ENCODE measurements around the gene EPHA10. TPM values are rescaled to one million over a fixed set of nuclear protein-coding genes. Genes with fewer than 3 reads are reported as not detected.

EPHA10 gene
- not detected for total RNA-seq

GRCh38 chr1:37764888-37765441, at the start of gene EPHA10:
Gene EPHA10 (minus strand): TSS chr1:37765120. CDS start chr1:37765066, 54 bp downstream.

DNA sequence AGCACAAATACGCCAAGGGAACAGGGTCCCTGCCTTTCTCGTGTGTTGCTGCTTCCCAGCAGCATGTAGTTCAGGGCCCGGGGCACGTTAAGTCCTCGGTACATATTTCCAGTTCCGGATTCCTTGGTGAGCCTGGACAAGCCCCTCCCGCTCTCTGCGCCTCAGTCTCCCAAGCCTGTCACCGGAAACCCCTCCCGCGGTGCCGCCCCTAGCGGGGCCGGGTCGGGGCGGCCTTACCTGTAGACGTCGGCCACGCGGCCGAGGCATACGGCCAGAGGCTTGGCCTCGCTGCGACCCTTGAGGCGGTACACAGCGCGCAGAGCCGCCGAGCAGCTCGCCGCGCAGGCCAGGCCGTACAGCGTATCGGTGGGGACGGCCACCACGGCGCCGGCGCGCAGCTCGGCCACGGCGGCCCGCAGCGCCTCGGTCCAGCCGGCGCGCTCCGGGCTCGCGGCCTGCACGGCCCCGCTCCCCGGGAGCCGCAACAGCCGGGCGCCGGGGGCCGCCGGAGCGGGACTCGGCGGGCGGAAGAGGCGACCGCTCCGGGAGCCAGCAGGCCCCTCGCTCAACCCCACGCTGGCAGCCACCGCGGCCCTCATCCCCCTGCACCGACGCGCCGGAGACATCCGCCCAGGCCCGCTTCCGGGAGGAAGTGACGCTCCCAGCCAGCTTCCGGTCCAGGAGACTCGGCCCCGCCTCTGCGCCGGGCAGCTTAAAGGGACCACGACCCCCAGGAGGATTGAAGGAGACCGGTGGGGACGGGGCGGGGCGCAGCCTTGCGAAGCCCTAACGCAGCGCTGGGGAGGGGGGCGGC, 42.8 kb upstream of the EPHA10 start, which contains the start of the genes C1orf122 and YRDC:
TSS of gene C1orf122 (plus strand) at position 236 of the 814 bp plus-strand sequence. CDS start 615 bp downstream, outside the sequence.
TSS of gene YRDC (minus strand) at position 654 of the 814 bp plus-strand sequence. CDS start at position 626, 28 bp downstream.

GRCh38 chr1:37793773-37794371, 29.0 kb upstream of the EPHA10 start, which contains the start of gene MANEAL:
Gene MANEAL (plus strand): TSS chr1:37793847. CDS start chr1:37794183, 336 bp downstream.

DNA sequence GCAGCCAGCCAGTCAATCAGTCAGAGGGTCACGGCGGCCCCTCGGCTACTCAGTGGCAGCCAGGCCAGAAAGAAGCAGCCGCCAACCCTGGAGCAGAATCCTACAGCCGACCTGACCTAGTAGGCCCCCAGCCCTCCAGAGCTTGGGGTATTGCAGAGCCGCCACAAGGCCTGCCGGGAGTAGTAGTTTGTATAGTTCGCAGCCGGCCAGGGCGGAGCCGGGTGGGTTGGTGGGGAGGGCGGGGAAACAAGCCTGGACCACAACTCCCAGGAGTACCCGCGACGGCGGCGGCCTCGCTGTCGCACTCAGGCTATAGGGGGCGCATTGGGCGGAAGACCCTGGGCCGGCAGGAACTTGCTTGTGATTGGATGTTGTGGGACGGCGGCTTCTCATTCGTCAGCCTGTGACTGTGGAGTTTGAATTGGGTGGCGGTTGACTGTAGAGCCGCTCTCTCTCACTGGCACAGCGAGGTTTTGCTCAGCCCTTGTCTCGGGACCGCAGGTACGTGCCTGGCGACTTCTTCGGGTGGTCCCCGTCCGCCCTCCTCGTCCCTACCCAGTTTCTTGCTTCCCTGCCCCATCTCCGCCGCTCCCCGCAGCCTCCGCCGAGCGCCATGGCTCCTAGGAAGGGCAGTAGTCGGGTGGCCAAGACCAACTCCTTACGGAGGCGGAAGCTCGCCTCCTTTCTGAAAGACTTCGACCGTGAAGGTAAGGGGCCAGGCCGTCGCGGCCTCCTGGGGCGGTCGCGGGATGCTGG, 72.7 kb downstream of the EPHA10 start, which contains the start of gene CDCA8:
TSS of gene CDCA8 (plus strand) at position 439 of the 756 bp plus-strand sequence. CDS start at position 614, 175 bp downstream.

Small RNA genes lying within 50 kb of the gene (small RNA-seq; reads per million reads assigned to genes)
- 0 reads per million in 2 donors for gene RF00019

Other genes starting within 250 kb of the EPHA10 start
- gene SNIP1, start 210.8 kb downstream of the EPHA10 start, total RNA-seq = 1 to 10 TPM; 6.2 to 9.3 TPM
- 1 to 10 TPM; 3.4 to 6.0 TPM for gene DNALI1, start 208.2 kb downstream of the EPHA10 start, total RNA-seq
- gene GNL2, start 169.2 kb downstream of the EPHA10 start, total RNA-seq = 10 to 100 TPM; 65.4 to 73.6 TPM
- gene RSPO1, start 130.2 kb downstream of the EPHA10 start, total RNA-seq = not detected
- gene CDCA8, start 72.6 kb downstream of the EPHA10 start, total RNA-seq = 10 to 100 TPM in 1 of 2 donors, 1 to 10 TPM in 1; 9.6 to 24.3 TPM
- gene MANEAL, start 28.7 kb upstream of the EPHA10 start, total RNA-seq = 1 to 10 TPM in 1 of 2 donors, under 1 TPM in 1; 1.00 to 1.4 TPM
- gene C1orf122, start 42.7 kb upstream of the EPHA10 start, total RNA-seq = 10 to 100 TPM; 12.0 TPM
- 10 to 100 TPM; 18.9 to 42.0 TPM for gene YRDC, start 43.1 kb upstream of the EPHA10 start, total RNA-seq
- 1 to 10 TPM; 4.1 to 4.7 TPM for gene MTF1, start 94.5 kb upstream of the EPHA10 start, total RNA-seq
- 10 to 100 TPM; 34.4 to 34.6 TPM for gene INPP5B, start 181.9 kb upstream of the EPHA10 start, total RNA-seq
- 100 to 1,000 TPM in 1 of 2 donors, 10 to 100 TPM in 1; 77.4 to 121 TPM for gene SF3A3, start 224.9 kb upstream of the EPHA10 start, total RNA-seq
- gene FHL3, start 240.4 kb upstream of the EPHA10 start, total RNA-seq = 10 to 100 TPM; 13.7 to 36.1 TPM
- 10 to 100 TPM; 54.3 to 86.7 TPM for gene UTP11, start 247.6 kb upstream of the EPHA10 start, total RNA-seq